ENCODE data around the gene KIF12.

DNA sequence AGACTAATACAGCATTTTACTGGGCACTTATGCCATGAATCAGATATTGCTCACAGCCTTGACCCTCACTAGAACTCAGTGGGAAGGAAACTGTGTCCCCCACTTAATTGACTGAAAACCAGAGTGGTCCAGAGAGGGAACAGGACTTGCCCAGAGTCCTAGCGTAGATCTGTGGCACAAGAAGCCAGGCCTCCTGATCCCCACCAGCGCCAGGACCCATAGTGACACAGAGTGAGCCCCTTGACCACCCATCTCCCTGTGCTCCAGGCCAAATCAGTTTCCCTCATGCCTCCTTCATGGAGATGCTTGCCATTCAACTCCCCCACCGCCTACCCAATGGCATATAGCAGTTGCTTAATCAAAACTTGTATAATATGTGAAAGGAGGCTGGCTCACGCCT, 8.3 kb downstream of the KIF12 start:
- TF ChIP-seq, protein P1, sequence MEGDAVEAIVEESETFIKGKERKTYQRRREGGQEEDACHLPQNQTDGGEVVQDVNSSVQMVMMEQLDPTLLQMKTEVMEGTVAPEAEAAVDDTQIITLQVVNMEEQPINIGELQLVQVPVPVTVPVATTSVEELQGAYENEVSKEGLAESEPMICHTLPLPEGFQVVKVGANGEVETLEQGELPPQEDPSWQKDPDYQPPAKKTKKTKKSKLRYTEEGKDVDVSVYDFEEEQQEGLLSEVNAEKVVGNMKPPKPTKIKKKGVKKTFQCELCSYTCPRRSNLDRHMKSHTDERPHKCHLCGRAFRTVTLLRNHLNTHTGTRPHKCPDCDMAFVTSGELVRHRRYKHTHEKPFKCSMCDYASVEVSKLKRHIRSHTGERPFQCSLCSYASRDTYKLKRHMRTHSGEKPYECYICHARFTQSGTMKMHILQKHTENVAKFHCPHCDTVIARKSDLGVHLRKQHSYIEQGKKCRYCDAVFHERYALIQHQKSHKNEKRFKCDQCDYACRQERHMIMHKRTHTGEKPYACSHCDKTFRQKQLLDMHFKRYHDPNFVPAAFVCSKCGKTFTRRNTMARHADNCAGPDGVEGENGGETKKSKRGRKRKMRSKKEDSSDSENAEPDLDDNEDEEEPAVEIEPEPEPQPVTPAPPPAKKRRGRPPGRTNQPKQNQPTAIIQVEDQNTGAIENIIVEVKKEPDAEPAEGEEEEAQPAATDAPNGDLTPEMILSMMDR (IDR thresholded peaks at IDR 0.05; ENCODE audit: extremely low read depth in 1 of 2, insufficient read depth in 1 of 2, low read depth in 1 of 2, low read length in 2 of 2): no peak
- no peak for TF ChIP-seq POLR2A (IDR thresholded peaks at IDR 0.05; ENCODE audit: low read depth, low read length)
